ENCODE results near the gene SEMA4D.
A peak's percentile ranks its signal among the peaks of the same experiment; 100 is the strongest.
"Not testable (repeated sequence)": the region's sequence is repeated elsewhere in the genome, so short reads cannot be mapped to it uniquely, and the experiment has no call there.

SEMA4D gene

DNA sequence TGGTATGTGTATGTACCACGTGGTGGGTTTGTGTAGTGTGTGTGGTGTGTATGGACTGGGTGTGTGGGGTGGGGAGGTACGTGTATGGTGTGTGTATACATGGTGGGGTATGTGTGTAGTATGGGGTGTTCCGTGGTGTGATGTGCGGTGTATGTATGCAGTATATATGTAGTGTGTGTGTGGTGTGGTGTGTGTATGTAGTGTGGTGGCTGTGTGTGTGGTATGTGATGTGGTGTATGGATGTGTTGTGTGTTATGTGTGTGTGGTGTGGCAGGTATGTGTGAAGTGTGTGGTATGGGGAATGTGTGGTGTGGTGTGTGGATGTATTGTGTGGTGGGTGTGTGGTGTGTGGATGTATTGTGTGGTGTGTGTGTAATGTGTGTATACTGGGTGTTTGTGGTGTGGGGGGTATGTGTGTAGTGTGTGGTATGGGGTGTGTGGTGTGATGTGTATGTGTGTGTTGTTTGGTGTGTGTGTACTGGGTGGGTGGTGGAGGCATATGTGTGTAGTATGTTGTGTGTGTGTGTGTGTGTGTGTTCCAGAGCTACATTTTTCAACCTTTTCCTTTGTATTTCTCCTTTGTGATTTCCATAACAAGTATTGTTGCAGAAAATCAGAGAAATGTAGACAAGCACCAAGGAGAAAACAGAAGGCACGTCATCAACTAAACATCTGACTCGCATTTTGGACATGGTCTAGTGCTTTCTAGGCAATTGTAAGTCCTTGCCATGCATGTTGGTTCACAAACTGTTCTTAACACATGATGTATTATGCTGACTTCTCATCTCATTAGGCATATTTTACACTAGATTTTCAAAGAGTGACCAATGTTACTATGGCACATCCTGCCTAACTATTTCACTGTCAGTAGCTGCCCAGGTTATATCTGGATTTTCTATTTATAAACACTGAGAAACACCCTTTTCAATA is 13.2 kb downstream of the SEMA4D start:
- TF ChIP-seq, protein P1, sequence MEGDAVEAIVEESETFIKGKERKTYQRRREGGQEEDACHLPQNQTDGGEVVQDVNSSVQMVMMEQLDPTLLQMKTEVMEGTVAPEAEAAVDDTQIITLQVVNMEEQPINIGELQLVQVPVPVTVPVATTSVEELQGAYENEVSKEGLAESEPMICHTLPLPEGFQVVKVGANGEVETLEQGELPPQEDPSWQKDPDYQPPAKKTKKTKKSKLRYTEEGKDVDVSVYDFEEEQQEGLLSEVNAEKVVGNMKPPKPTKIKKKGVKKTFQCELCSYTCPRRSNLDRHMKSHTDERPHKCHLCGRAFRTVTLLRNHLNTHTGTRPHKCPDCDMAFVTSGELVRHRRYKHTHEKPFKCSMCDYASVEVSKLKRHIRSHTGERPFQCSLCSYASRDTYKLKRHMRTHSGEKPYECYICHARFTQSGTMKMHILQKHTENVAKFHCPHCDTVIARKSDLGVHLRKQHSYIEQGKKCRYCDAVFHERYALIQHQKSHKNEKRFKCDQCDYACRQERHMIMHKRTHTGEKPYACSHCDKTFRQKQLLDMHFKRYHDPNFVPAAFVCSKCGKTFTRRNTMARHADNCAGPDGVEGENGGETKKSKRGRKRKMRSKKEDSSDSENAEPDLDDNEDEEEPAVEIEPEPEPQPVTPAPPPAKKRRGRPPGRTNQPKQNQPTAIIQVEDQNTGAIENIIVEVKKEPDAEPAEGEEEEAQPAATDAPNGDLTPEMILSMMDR (IDR thresholded peaks at IDR 0.05; ENCODE audit: insufficient read depth, low read depth, low read length, missing control alignments): no peak
- peak overlapping the region; percentile 67 for H3K4me3 ChIP-seq (ENCODE audit: low read depth, low read length)
- DNase-seq (ENCODE audit: low read depth): peak; percentile 68

DNA sequence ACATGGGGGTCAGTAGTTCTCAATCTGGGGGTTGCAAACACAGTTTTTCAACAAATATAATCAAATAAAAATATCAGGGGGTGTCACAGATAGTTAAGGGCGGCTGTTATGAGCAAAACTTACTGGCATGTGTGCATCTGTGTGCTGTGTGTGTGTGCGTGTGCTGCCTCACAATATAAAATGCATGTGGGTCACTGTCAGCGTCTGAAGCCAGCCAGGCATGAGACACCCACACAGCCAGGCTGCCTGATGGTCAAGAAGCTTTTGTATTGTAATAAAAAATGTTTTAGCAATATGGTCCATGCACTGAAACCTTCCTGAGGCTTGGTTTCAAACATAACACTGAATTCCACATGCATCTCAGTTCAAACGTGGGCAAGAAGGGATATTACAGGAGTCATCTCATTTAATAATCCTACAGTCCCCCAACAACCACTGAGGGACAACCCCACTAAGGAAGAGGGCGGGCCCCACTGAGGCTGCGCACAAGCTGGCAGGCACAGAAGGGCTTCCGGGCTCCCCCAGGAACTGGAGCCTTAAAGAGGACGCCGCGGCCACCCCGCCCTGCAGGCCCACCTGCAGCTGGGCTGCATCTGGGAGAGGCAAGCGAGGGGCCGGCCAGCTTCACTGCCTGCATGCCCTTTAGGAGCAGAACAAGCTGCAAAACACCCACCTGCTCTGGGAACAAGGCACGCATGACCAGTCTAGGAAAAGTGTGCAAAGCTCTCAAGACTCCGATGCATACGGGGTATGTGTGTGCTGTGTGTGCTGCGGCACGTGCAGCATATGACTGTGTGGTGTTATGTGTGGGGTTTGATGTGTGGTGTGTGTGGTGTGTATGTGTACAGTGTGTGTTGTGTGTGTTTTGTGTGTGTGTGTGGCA is 14.1 kb downstream of the SEMA4D start:
- TF ChIP-seq, protein P1 (IDR thresholded peaks at IDR 0.05; ENCODE audit: insufficient read depth, low read depth, low read length, missing control alignments): no peak
- H3K4me3 ChIP-seq (ENCODE audit: low read depth, low read length): peak overlapping the region; percentile 67
- DNase-seq (ENCODE audit: low read depth): peak; percentile 73

DNA sequence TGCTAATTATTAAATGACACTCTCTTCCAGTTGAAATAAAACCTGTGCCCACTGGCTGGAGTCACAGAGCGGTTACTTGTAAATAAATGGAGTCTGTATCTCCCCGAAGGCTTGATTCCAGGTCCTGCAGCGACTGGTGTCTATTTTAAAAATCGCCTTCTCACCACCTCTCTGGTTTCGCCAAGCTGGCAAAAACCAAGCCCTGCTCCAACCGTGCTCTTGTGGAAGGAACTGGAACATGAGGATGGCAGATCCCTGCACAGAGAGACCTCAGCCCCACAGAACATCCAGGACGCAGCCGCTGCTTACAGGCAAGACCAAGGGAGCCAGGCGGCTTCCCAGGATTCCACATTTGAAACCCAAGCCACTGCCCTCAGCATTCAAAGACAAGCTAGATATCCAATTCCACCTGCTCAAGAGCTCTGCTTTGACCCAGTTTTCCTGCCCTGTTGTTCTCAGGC is 15.0 kb downstream of the SEMA4D start:
- TF ChIP-seq, protein P1 (IDR thresholded peaks at IDR 0.05; ENCODE audit: insufficient read depth, low read depth, low read length, missing control alignments): no peak
- no peak for DNase-seq (ENCODE audit: low read depth)
- H3K4me3 ChIP-seq (ENCODE audit: low read depth, low read length): no peak overlapping the region

- TF ChIP-seq, protein P1 (IDR thresholded peaks at IDR 0.05; ENCODE audit: insufficient read depth, low read depth, low read length, missing control alignments): no peak
- H3K4me3 ChIP-seq (ENCODE audit: low read depth, low read length): no peak overlapping the region
- DNase-seq (ENCODE audit: low read depth): no peak
Observed at GRCh38 chr9:89482056-89482851, 15.7 kb downstream of the SEMA4D start.

GRCh38 chr9:89481538-89481915 is 16.4 kb downstream of the SEMA4D start:
- no peak overlapping the region for H3K4me3 ChIP-seq (ENCODE audit: low read depth, low read length)
- DNase-seq (ENCODE audit: low read depth): no peak
- TF ChIP-seq, protein P1 (IDR thresholded peaks at IDR 0.05; ENCODE audit: insufficient read depth, low read depth, low read length, missing control alignments): no peak

GRCh38 chr9:89480825-89481537 is 16.9 kb downstream of the SEMA4D start:
- TF ChIP-seq, protein P1 (IDR thresholded peaks at IDR 0.05; ENCODE audit: insufficient read depth, low read depth, low read length, missing control alignments): no peak
- H3K4me3 ChIP-seq (ENCODE audit: low read depth, low read length): no peak overlapping the region
- no peak for DNase-seq (ENCODE audit: low read depth)

DNA sequence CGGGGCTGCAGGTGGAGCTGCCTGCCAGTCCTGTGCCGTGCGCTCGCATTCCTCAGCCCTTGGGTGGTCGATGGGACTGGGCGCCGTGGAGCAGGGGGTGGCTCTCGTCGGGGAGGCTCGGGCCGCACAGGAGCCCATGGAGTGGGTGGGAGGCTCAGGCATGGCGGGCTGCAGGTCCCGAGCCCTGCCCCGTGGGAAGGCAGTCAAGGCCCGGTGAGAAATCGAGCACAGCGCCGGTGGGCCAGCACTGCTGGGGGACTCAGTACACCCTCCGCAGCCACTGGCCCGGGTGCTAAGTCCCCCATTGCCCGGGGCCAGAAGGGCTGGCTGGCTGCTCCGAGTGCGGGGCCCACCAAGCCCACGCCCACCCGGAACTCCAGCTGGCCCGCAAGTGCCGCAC is 17.5 kb downstream of the SEMA4D start:
- not testable (repeated sequence) for H3K4me3 ChIP-seq (ENCODE audit: low read depth, low read length); DNase-seq (ENCODE audit: low read depth)

DNA sequence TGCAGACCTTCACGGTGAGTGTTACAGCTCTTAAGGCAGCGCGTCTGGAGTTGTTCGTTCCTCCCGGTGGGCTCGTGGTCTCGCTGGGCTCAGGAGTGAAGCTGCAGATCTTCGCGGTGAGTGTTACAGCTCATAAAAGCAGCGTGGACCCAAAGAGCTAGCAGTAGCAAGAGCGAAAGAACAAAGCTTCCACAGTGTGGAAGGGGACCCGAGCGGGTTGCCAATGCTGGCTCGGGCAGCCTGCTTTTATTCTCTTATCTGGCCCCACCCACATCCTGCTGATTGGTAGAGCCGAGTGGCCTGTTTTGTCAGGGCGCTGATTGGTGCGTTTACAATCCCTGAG is 18.3 kb downstream of the SEMA4D start:
- not testable (repeated sequence) for DNase-seq (ENCODE audit: low read depth); H3K4me3 ChIP-seq (ENCODE audit: low read depth, low read length)
